Measurements from ENCODE around the gene ACTL7A.
"Not testable (repeated sequence)": the region's sequence is repeated elsewhere in the genome, so short reads cannot be mapped to it uniquely, and the experiment has no call there.

Gene ACTL7A

GRCh38 chr9:108867829-108868228 is 5.8 kb downstream of the ACTL7A start:
- H3K4me3 ChIP-seq (ENCODE audit: low read length) = no peak overlapping the region
- DNase-seq (ENCODE audit: low read depth, low spot score) = no peak

- DNase-seq (ENCODE audit: low read depth, low spot score) = no peak
- H3K4me3 ChIP-seq (ENCODE audit: low read length) = no peak overlapping the region
These were observed 7.1 kb downstream of the ACTL7A start for GRCh38 chr9:108869092-108869725.

GRCh38 chr9:108874058-108874788 is 12.2 kb downstream of the ACTL7A start:
- DNase-seq (ENCODE audit: low read depth, low spot score) = no peak
- H3K4me3 ChIP-seq (ENCODE audit: low read length) = no peak overlapping the region

- no peak overlapping the region for H3K4me3 ChIP-seq (ENCODE audit: low read length)
- no peak for DNase-seq (ENCODE audit: low read depth, low spot score)
These were observed 14.4 kb downstream of the ACTL7A start for GRCh38 chr9:108876425-108876824.

GRCh38 chr9:108877524-108877923 is 15.5 kb downstream of the ACTL7A start:
- DNase-seq (ENCODE audit: low read depth, low spot score) = no peak
- H3K4me3 ChIP-seq (ENCODE audit: low read length) = no peak overlapping the region

GRCh38 chr9:108880738-108881316 is 18.8 kb downstream of the ACTL7A start:
- no peak overlapping the region for H3K4me3 ChIP-seq (ENCODE audit: low read length)
- no peak for DNase-seq (ENCODE audit: low read depth, low spot score)

- DNase-seq (ENCODE audit: low read depth, low spot score) = no peak
- no peak overlapping the region for H3K4me3 ChIP-seq (ENCODE audit: low read length)
These were observed 20.2 kb downstream of the ACTL7A start for GRCh38 chr9:108882052-108882888.

GRCh38 chr9:108883085-108883484 is 21.0 kb downstream of the ACTL7A start:
- no peak for DNase-seq (ENCODE audit: low read depth, low spot score)
- H3K4me3 ChIP-seq (ENCODE audit: low read length) = no peak overlapping the region

GRCh38 chr9:108884701-108885100 is 22.6 kb downstream of the ACTL7A start:
- H3K4me3 ChIP-seq (ENCODE audit: low read length) = no peak overlapping the region
- no peak for DNase-seq (ENCODE audit: low read depth, low spot score)

- DNase-seq (ENCODE audit: low read depth, low spot score) = peak; percentile 24
- H3K4me3 ChIP-seq (ENCODE audit: low read length) = no peak overlapping the region
These were observed 23.7 kb downstream of the ACTL7A start for GRCh38 chr9:108885643-108886348.

- DNase-seq (ENCODE audit: low read depth, low spot score); H3K4me3 ChIP-seq (ENCODE audit: low read length): not testable (repeated sequence)
These were observed 24.7 kb downstream of the ACTL7A start for GRCh38 chr9:108886594-108887271.

- no peak for DNase-seq (ENCODE audit: low read depth, low spot score)
- H3K4me3 ChIP-seq (ENCODE audit: low read length) = no peak overlapping the region
These were observed 27.6 kb downstream of the ACTL7A start for GRCh38 chr9:108889649-108890067.

GRCh38 chr9:108894225-108894997 is 32.3 kb downstream of the ACTL7A start:
- no peak for DNase-seq (ENCODE audit: low read depth, low spot score)
- no peak overlapping the region for H3K4me3 ChIP-seq (ENCODE audit: low read length)

- no peak overlapping the region for H3K4me3 ChIP-seq (ENCODE audit: low read length)
- DNase-seq (ENCODE audit: low read depth, low spot score) = no peak
These were observed 35.4 kb downstream of the ACTL7A start for GRCh38 chr9:108897324-108898096.

- not testable (repeated sequence) for DNase-seq (ENCODE audit: low read depth, low spot score); H3K4me3 ChIP-seq (ENCODE audit: low read length)
These were observed 37.1 kb downstream of the ACTL7A start for GRCh38 chr9:108899023-108899695.

GRCh38 chr9:108900176-108900575 is 38.1 kb downstream of the ACTL7A start:
- DNase-seq (ENCODE audit: low read depth, low spot score) = no peak
- H3K4me3 ChIP-seq (ENCODE audit: low read length) = no peak overlapping the region

Measured in Jurkat, Clone E6-1 (cell line).